ENCODE data around the gene DCTN5. TPM values are rescaled to one million over a fixed set of nuclear protein-coding genes. Genes with fewer than 3 reads are reported as not detected.

The DCTN5 gene
- total and polyA plus RNA-seq, 2 of the 13 experiments (the other 11 are each of a cell fraction or from before 2014, with no cell fraction given): 105 to 207 TPM

DNA sequence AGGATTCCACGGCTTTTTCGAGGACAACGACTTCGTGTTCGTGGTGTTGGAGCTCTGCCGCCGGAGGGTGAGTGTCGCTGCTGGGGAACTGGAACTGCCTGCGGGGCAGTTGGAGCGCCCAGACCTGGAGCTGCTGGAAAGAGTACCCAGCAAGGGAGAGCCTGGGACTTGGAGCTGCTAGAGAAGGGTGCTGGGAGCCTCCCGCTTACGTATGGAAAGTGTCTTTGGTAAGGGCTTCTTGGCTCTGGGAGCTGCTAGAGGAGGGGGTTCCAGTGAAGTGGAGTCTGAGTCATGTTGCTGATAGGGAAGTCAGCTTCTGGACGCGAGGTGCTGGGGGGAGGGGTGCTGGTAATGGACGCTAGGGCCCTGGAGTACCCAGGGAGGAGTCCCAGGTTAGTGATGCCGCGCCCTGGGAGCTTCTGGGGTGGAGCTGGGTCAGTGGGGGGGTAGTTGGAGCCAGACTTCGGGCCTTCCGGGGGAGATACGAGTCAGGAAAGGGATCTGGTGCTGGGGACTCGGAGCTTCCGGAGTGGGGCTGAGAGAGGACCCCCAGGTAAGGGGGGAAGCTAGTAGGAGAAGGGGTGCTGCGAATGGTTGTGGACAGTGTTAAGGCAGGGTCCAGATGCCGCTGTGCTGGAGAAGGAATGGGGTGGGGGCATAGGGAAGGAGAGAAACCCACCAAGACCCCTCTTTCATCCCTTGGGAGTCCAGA is 38.2 kb downstream of the DCTN5 start (continued):
- TF ChIP-seq TBX3 (IDR thresholded peaks at IDR 0.05; ENCODE audit: borderline replicate concordance): no peak
- TF ChIP-seq TCF12 (IDR thresholded peaks at IDR 0.05): no peak
- no peak for TF ChIP-seq TCF12 (CRISPR knock-in tag; IDR thresholded peaks at IDR 0.05)
- 0 out of 2 replicates have a peak, but pooled peaks have one; percentile 38 for TF ChIP-seq DNMT1 (CRISPR knock-in tag; IDR thresholded peaks at IDR 0.05)
- no peak for TF ChIP-seq TARDBP (CRISPR knock-in tag; IDR thresholded peaks at IDR 0.05)
- 0 out of 2 replicates have a peak, but pooled peaks have one; percentile 3 for TF ChIP-seq ZMYM3 (CRISPR knock-in tag; IDR thresholded peaks at IDR 0.05)
- peak; percentile 26; the same call in 1 of the 2 replicates for TF ChIP-seq SPEN (CRISPR knock-in tag; IDR thresholded peaks at IDR 0.05; ENCODE audit: low read depth)
- no peak for TF ChIP-seq ZNF709 (CRISPR knock-in tag; IDR thresholded peaks at IDR 0.05)
- 0 out of 2 replicates have a peak, but pooled peaks have one; percentile 8 for TF ChIP-seq HNF4G (IDR thresholded peaks at IDR 0.05; ENCODE audit: borderline replicate concordance, low read depth, low read length)
- no peak; the same call in 1 of the 2 replicates for TF ChIP-seq HNF4G (CRISPR knock-in tag; IDR thresholded peaks at IDR 0.05; ENCODE audit: borderline replicate concordance, low read depth)
- TF ChIP-seq PBX3 (CRISPR knock-in tag; IDR thresholded peaks at IDR 0.05; ENCODE audit: borderline replicate concordance): no peak
- TF ChIP-seq TOE1 (CRISPR knock-in tag; IDR thresholded peaks at IDR 0.05): no peak
- TF ChIP-seq HNRNPLL (IDR thresholded peaks at IDR 0.05; ENCODE audit: low read depth, low read length, poor library complexity, severe bottlenecking): no peak
- TF ChIP-seq HDAC1 (CRISPR knock-in tag; IDR thresholded peaks at IDR 0.05): no peak
- no peak for TF ChIP-seq IKZF4 (CRISPR knock-in tag; IDR thresholded peaks at IDR 0.05; ENCODE audit: borderline replicate concordance, low read depth, not compliant biosample characterization)
- TF ChIP-seq ZNF451 (CRISPR knock-in tag; IDR thresholded peaks at IDR 0.05): no peak
- TF ChIP-seq ZKSCAN1 (IDR thresholded peaks at IDR 0.05; ENCODE audit: low read length): no peak
- no peak for TF ChIP-seq ZHX1 (CRISPR knock-in tag; IDR thresholded peaks at IDR 0.05; ENCODE audit: low read depth)
- no peak for TF ChIP-seq STAT5B (CRISPR knock-in tag; IDR thresholded peaks at IDR 0.05)
- TF ChIP-seq SIN3A (IDR thresholded peaks at IDR 0.05; ENCODE audit: borderline replicate concordance, low read depth, low read length): no peak
- TF ChIP-seq NFIB (CRISPR knock-in tag; IDR thresholded peaks at IDR 0.05; ENCODE audit: borderline replicate concordance): no peak
- 0 out of 2 replicates have a peak, but pooled peaks have one; percentile 11 for TF ChIP-seq MAFG (CRISPR knock-in tag; IDR thresholded peaks at IDR 0.05)
- TF ChIP-seq, protein P1, sequence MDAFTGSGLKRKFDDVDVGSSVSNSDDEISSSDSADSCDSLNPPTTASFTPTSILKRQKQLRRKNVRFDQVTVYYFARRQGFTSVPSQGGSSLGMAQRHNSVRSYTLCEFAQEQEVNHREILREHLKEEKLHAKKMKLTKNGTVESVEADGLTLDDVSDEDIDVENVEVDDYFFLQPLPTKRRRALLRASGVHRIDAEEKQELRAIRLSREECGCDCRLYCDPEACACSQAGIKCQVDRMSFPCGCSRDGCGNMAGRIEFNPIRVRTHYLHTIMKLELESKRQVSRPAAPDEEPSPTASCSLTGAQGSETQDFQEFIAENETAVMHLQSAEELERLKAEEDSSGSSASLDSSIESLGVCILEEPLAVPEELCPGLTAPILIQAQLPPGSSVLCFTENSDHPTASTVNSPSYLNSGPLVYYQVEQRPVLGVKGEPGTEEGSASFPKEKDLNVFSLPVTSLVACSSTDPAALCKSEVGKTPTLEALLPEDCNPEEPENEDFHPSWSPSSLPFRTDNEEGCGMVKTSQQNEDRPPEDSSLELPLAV (CRISPR knock-in tag; conservative IDR thresholded peaks at IDR 0.05; ENCODE audit: low read depth): no peak
- TF ChIP-seq TSC22D2 (CRISPR knock-in tag; IDR thresholded peaks at IDR 0.05; ENCODE audit: borderline replicate concordance): no peak
- no peak for TF ChIP-seq NCOA5 (CRISPR knock-in tag; IDR thresholded peaks at IDR 0.05)
- TF ChIP-seq FOXK2 (IDR thresholded peaks at IDR 0.05): no peak
